Measurements from ENCODE around the gene ATP11A.
"Not testable (repeated sequence)": the region's sequence is repeated elsewhere in the genome, so short reads cannot be mapped to it uniquely, and the experiment has no call there.

ATP11A gene

GRCh38 chr13:112843392-112844111 is 153.7 kb downstream of the ATP11A start:
- DNase-seq, result no peak

- no peak for DNase-seq
Observed at GRCh38 chr13:112844411-112844810, 154.6 kb downstream of the ATP11A start.

GRCh38 chr13:112844879-112845278 is 155.0 kb downstream of the ATP11A start:
- no peak for DNase-seq

GRCh38 chr13:112845511-112846144 is 155.8 kb downstream of the ATP11A start:
- no peak for DNase-seq

GRCh38 chr13:112846411-112847115 is 156.7 kb downstream of the ATP11A start:
- DNase-seq, result no peak

- no peak for DNase-seq
Observed at GRCh38 chr13:112849500-112849899, 159.7 kb downstream of the ATP11A start.

- DNase-seq, result no peak
Observed at GRCh38 chr13:112850273-112850672, 160.4 kb downstream of the ATP11A start.

GRCh38 chr13:112851107-112852038 is 161.5 kb downstream of the ATP11A start:
- no peak for DNase-seq

GRCh38 chr13:112852392-112852791 is 162.6 kb downstream of the ATP11A start:
- DNase-seq, result no peak

GRCh38 chr13:112852808-112853207 is 163.0 kb downstream of the ATP11A start:
- no peak for DNase-seq

- DNase-seq, result no peak
Observed at GRCh38 chr13:112854321-112854720, 164.5 kb downstream of the ATP11A start.

- no peak for DNase-seq
Observed at GRCh38 chr13:112855859-112856258, 166.0 kb downstream of the ATP11A start.

GRCh38 chr13:112857914-112858490 is 168.2 kb downstream of the ATP11A start:
- no peak for DNase-seq

- DNase-seq, result no peak
Observed at GRCh38 chr13:112859128-112859816, 169.4 kb downstream of the ATP11A start.

GRCh38 chr13:112859817-112860190 is 170.0 kb downstream of the ATP11A start:
- no peak for DNase-seq

GRCh38 chr13:112861876-112862615 is 172.2 kb downstream of the ATP11A start:
- no peak for DNase-seq

- DNase-seq, result not testable (repeated sequence)
Observed at GRCh38 chr13:112863356-112863755, 173.5 kb downstream of the ATP11A start.

GRCh38 chr13:112865478-112865877 is 175.6 kb downstream of the ATP11A start:
- not testable (repeated sequence) for DNase-seq

- DNase-seq, result no peak
Observed at GRCh38 chr13:112867301-112867711, 177.5 kb downstream of the ATP11A start.

GRCh38 chr13:112868308-112868707 is 178.5 kb downstream of the ATP11A start:
- DNase-seq, result no peak
